Ectodermal cell (in vitro differentiated cells): ENCODE data around the gene CALHM3.
"Not testable (repeated sequence)": the region's sequence is repeated elsewhere in the genome, so short reads cannot be mapped to it uniquely, and the experiment has no call there.

Experiments used
- H3K27ac ChIP-seq: 2 replicates; pipeline ENCODE4 v1.7.0; 2013; ENCODE audit warnings: mild to moderate bottlenecking, low read depth, low read length; ENCODE audit not compliant: insufficient read depth, poor library complexity, severe bottlenecking
- H3K27me3 ChIP-seq: 2 replicates; pipeline ENCODE4 v1.7.0; 2013; ENCODE audit warnings: mild to moderate bottlenecking, low read length; ENCODE audit not compliant: insufficient read depth, control insufficient read depth, poor library complexity, severe bottlenecking
- H3K36me3 ChIP-seq: one replicate; pipeline ENCODE4 v1.7.0; 2013; ENCODE audit warnings: low read length; ENCODE audit not compliant: control insufficient read depth, insufficient read depth
- H3K4me1 ChIP-seq: one replicate; pipeline ENCODE4 v1.7.0; 2013; ENCODE audit warnings: low read length; ENCODE audit not compliant: control insufficient read depth, insufficient read depth
- H3K4me3 ChIP-seq: 2 replicates; pipeline ENCODE4 v1.7.0; 2013; ENCODE audit warnings: low read depth, low read length, control low read depth; ENCODE audit not compliant: insufficient read depth
- H3K9me3 ChIP-seq: 2 replicates; pipeline ENCODE4 v1.7.0; 2013; ENCODE audit warnings: mild to moderate bottlenecking, low read length, moderate library complexity; ENCODE audit not compliant: control insufficient read depth
- WGBS, 2 experiments: methylation state at CpG; one replicate each; pipeline ENCODE4 v1.1.7; 2013; ENCODE audit warnings: missing lambda C conversion rate in 2 of 2; 5-methylcytosine and 5-hydroxymethylcytosine counted together

CALHM3 gene

DNA sequence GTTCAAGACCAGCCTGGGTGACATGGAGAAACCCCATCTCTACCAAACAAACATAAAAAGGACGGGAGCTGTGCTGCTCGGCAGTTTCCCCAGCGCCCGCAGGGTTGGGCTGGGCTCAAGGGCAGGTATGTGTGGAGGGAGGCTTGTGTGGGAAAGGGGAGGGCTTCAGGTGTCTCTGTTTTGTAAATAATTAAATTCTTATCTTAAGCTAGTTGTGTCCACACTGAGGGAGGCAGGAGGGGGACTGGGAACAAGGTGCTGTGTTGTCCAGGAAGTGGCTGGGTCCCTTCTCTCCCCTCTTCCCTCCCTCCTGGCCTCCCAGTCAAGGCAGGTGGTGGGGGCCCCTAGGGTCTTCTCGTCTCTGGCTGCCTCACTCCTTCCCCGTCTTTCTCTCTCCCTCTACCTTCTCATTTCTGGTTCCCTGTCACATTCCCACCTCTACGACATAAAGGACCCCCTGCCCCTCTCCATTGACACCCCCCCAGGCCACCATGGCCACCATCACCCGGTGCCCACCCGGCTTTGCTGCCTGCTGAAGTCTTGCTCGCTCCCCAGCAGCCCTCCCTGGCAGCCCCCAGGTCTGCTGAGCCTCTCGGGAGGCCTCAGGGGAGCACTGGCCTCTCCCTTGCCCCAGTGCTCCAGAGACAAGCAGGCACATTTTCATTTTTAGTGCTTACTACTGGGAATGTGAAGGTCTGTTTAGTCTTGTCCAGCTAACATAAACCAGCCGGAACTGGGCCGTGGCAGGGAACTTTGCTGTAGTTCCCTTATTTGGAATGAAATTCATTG is 33.7 kb upstream of the CALHM3 start:
- Histone ChIP-seq H3K4me1 (no peaks in the 10 kb centered on the region), H3K9me3 (no peaks in the 10 kb centered on the region), H3K27me3 (no peaks in the 10 kb centered on the region), H3K4me3 (no peak overlapping the region), H3K27ac (no peak overlapping the region), H3K36me3 (no peaks in the 10 kb centered on the region)
- 83 to 89% methylated on average over 13 of the region's 13 CpGs for WGBS, 2 experiments

DNA sequence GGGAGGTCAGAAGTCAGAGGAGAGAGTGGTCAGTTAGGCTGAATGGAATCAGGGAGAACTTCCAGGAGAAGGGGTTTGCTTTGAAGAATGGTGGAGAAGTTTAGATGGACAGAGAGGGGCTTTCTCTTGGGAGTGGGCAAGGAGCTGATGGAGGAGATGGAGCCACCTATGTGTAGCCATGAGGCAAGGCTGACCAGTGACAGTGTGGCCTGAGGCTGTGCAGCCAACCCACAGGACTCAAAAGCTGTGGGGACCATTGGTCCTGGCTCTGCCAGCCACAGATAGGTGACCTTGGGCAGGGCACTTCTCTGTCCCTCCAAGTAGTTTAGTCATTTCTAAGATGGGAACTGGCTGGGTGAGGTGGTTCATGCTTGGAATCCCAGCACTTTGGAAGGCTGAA is 33.1 kb upstream of the CALHM3 start:
- Histone ChIP-seq H3K36me3 (no peaks in the 10 kb centered on the region), H3K4me1 (no peaks in the 10 kb centered on the region), H3K27me3 (no peaks in the 10 kb centered on the region), H3K27ac (no peak overlapping the region), H3K9me3 (no peaks in the 10 kb centered on the region), H3K4me3 (no peak overlapping the region)

DNA sequence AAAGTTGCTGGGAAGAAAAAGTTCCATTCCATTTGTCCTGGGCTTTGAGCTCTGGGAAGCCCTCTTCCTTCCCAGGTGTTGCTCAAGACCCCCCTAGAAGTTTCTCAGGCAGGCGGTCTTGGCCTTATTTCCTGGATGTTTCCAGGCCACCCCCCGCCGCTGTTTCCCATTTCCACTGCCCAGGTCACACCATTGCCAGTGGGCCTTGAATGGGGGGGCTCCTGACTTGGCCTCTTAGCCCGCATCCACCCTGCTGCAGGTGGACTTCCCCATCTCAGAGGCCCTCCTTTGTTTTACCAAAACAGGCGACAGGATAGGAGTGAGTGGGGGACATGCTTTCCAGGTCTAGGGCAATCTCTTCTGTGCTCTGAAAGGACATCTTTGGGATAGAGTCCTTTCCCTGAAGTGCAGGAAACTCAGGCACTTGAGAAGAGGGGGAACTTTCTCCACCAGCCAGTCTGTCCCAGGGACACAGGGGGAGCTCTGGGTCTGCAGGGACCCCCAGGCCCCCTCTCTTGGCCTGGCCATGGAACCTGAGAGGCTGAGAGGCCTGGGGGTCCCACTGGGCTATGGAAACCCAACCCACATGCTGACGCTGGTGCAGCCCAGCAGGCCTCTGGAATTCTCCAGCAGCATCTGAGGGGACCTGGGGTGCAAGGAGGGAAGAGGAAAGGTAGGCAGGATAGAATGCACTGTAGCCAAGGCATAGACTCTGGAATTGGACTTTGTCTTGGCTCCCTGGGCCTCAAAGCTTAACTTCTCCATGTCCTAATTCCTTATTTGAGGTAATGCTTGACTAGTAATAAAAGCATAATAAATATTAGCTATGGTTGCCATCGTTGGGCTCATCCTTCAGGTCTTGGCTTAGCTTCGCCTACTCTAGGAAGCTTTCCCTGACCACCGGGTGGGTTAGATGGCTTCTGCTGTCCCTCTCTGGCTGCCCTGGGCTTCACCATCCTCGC is 32.0 kb upstream of the CALHM3 start:
- Histone ChIP-seq H3K36me3 (no peaks in the 10 kb centered on the region), H3K4me3 (no peak overlapping the region), H3K9me3 (no peaks in the 10 kb centered on the region), H3K4me1 (no peaks in the 10 kb centered on the region), H3K27me3 (no peaks in the 10 kb centered on the region), H3K27ac (no peak overlapping the region)
- 90 to 92% methylated on average over 10 of the region's 10 CpGs for WGBS, 2 experiments

DNA sequence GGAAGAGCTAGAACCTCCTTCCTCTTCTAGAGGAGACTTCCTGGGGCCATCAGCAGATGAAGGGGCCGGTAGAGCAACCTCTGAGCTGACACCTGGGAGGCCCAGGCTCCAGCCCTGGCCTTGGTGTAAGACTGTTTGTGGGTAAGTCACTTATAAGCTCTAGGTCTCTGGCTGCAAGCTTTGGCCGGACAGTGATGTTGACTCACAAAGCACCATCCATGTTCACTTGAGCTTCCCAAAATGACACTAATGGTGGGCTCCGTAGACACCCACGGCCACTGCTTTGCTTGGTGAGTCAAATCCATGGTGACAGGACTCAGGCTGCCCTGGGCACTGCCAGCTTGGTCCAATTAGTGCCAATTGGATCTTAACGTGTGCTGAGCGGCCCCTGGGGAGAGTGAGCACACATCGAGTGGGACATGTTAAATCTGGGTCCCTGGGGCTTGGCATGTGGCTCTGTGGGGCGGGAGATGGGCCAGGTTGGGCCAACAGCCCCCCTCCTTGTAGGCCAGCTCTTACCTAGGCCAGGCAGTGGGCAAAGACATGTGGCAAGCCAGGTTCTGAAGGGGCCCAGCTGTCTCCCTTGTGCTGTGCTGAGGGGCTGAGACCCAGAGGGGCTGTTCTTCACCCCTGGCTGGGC is 31.1 kb upstream of the CALHM3 start:
- Histone ChIP-seq H3K27me3 (no peaks in the 10 kb centered on the region), H3K27ac (no peak overlapping the region), H3K9me3 (no peaks in the 10 kb centered on the region), H3K4me3 (no peak overlapping the region), H3K4me1 (no peaks in the 10 kb centered on the region), H3K36me3 (no peaks in the 10 kb centered on the region)
- 93 to 94% methylated on average over 8 of the region's 8 CpGs for WGBS, 2 experiments

DNA sequence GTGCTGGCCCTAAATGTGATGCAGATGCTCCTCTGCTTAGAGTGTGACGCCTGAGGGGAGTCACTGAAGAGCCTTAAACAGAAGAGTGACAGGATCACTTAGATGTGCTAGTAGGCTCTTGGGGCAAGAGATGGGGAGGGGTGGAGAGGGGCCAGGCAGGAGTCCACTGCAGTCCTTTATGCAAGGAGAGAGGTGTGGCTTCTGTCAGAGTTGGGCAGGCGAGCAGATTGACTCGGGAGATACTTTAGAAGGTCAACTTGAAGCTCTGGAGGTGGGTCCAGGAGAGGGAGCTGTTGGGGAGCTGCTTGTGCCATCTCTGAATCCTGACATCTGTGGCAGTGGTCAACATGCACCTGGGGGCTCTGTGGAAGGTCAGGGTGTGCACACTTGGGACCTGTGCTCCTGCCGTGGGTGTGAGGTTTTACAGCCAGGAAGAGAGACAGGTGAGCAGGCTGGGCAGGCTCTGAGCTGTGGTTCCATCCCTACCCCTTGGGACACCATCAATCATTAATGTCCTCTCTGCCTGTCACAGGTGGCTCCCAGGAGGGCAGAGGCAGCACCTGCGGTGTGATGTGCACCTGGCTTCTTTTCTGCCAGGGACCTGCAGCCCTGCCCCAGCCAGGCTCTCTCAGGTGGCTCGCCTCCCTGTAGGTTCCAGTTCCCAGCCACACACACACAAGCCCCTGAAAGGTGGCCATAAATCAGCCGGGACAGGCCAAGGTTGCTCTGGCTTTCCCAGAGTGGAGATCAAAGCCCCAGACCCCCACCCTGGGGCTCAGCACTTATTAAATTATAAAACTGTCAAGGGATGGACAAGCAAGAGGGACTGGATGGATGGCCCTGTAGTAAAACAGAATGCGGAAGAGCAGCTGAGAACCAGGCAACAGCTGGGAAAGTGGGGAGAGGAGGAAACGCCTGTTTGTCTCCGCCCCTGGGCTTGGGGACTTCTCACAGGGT is 28.5 kb upstream of the CALHM3 start:
- Histone ChIP-seq H3K27me3 (no peaks in the 10 kb centered on the region), H3K4me3 (no peak overlapping the region), H3K27ac (no peak overlapping the region), H3K9me3 (no peaks in the 10 kb centered on the region), H3K4me1 (no peaks in the 10 kb centered on the region), H3K36me3 (no peaks in the 10 kb centered on the region)
- WGBS, 2 experiments = 70 to 72% methylated on average over 10 of the region's 10 CpGs

DNA sequence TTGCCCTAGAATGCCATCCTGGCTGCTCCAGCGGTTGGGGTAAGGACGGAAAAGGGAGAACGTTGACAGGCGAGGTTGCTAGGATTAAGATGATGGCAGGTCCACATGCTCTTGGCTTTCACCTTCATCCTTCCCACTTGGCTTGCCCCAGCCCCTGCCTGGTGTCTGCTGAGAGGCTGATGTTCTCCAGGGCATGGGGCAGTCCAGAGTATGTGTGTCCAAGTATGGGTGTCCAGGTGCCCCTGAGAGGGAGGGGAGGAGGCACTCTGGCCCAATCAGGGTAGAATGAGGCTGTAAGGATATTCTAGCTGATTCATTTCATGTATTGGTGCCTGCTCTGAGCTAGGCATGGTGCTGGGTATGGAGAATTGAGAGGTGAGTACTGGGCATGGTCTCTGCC is 27.0 kb upstream of the CALHM3 start:
- Histone ChIP-seq H3K4me1 (no peaks in the 10 kb centered on the region), H3K36me3 (no peaks in the 10 kb centered on the region), H3K27me3 (no peaks in the 10 kb centered on the region), H3K27ac (no peak overlapping the region), H3K4me3 (no peak overlapping the region), H3K9me3 (no peaks in the 10 kb centered on the region)
- 93 to 95% methylated on average over 4 of the region's 4 CpGs for WGBS, 2 experiments

DNA sequence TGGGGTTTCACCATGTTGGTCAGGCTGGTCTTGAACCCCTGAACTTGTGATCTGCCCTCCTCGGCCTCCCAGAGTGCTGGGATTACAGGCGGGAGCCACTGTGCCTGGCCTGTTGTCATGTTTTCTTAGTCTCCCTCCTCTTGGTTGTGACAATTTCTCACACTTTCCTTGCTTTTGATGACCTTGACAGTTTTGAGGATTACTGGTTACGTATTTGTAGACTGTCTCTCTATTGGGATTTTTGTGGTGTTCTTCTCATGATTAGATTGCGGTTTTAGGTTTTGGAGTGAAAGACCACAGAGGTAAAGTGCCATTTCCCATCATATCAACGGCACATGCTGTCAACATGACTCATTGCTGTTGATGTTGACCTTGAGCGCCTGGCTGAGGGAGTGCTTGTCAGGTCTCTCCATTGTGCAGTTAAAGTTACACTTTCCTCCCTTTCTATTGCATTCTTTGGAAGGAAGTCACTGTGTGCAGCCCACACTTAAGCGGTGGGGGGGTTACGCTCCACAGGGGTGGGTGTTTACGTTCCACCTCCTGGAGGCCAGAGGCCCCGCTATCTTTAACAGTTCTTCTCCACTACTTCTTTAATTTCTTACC is 25.2 kb upstream of the CALHM3 start:
- H3K27me3 ChIP-seq = no peaks in the 10 kb centered on the region
- peaks cover 6% of the 10 kb centered on the region for H3K4me1 ChIP-seq
- no peaks in the 10 kb centered on the region for H3K9me3 ChIP-seq
- H3K4me3 ChIP-seq = no peak overlapping the region
- 82 to 83% methylated on average over 9 to 10 of the region's 10 CpGs for whole genome bisulfite sequencing, 2 experiments
- no peaks in the 10 kb centered on the region for H3K36me3 ChIP-seq
- H3K27ac ChIP-seq = no peak overlapping the region

DNA sequence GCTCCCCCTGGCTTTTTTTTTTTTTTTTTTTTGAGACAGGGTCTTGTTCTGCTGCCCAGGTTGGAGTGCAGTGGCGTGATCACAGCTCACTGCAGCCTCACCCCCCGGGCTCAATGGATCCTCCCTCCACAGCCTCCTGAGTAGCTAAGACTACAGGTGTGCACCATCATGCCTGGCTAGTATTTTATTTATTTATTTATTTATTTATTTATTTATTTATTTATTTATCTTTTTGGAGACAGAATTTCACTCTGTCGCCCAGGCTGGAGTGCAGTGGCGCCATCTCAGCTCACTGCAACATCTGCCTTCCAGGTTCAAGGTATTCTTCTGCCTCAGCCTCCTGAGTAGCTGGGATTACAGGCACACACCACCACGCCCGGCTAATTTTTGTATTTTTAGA is 24.7 kb upstream of the CALHM3 start:
- not testable (repeated sequence) for H3K27ac ChIP-seq, H3K36me3 ChIP-seq, H3K9me3 ChIP-seq, H3K4me1 ChIP-seq, H3K27me3 ChIP-seq, H3K4me3 ChIP-seq
- WGBS, 2 experiments = 90 to 93% methylated on average over 6 of the region's 6 CpGs

DNA sequence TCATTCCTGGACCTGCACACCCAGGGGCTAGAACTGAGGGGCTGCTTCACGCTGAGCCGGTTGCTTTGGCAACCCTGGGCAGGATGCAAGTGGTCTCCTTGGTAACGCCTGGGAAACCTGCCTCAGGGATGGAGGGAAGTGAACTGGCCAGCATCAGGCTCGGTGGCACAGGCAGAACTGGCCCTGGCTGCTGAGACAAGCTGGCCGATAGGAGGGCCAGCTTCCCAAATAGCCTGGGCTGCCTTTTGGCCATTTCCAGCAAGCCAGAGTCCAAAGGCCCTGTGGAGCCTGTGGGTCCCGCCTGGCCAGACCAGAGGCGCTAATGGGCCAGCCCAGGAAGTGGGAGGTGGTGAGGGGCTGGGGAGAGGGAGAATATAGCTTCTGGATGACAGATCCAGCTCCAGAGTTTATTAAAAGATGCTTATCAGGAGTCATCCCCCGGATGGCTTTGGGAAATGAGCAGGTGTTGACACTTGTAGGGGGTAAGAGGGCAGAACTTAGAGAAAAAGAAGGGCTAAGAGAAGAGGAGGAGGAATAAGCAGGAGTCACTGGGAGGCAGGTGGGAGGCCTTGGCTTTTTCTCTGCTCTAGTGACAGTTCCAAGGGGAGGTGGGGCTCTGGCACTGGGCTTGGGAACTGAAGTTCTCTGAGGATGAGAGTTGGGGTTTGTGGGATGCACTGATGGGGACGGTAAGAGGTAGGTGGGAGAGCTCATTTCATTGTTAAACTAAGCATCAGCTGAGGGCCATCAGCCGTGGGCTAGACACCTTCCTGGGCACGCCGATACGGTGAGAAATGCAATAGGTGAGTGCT is 24.0 kb upstream of the CALHM3 start:
- no peaks in the 10 kb centered on the region for H3K9me3 ChIP-seq
- WGBS, 2 experiments = 83 to 86% methylated on average over 13 of the region's 13 CpGs
- no peak overlapping the region for H3K4me3 ChIP-seq
- no peak overlapping the region for H3K27ac ChIP-seq
- no peaks in the 10 kb centered on the region for H3K27me3 ChIP-seq
- peaks cover 6% of the 10 kb centered on the region for H3K4me1 ChIP-seq
- H3K36me3 ChIP-seq = no peaks in the 10 kb centered on the region
